ENCODE data around the gene SBNO2. TPM values are rescaled to one million over a fixed set of nuclear protein-coding genes. Genes with fewer than 3 reads are reported as not detected.

Gene SBNO2
- total and polyA plus RNA-seq, 2 donors (not counting 1 experiment from before 2014, with no cell fraction given): 42.8 to 83.3 TPM

DNA sequence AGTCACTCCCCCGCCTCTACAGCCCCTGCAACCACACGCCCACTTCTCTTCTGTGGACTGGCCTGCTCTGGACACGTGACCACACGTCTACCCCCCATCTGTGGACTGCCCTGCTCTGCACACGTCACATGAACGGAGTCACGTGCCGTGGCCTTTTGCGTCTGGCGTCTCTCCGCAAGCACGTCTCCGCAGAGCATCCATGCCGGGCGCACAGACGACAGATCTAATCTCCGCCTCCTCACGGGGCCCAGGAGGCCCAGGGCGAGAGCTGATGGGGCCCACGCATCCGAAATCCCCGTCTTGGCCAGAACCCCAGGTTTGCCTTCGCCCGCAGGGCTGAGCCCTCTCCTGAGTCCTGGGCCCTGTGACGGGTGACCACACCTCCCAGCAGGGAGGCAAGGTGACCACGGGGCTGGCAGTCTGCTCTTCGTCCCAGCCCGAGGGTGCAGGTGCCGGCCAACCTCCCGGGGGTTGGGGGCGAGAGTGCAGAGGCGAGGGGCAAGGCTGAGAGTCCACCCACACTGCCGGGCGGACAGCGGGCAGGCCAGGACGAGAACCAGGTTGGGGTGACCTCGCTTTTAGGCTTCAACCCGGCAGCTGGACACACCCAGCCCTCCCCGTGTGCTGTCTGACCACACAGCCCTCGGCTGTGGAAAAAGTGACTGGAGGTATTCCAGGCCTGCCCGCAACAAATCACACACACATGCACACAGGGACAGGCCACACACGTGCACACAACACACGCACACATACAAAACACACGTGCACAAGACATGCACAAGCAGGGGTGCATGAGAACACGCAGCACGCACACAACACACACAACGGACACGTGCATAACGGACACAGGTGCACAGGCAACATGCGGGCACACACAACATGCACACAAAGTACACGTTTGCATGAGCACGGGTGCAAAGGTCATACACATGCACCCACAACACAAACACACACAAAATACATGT lies 3.9 kb downstream of the SBNO2 start:
- DNase-seq: no peak
- WGBS (ENCODE audit: insufficient coverage): 91% methylated on average over 51 of the region's 52 CpGs
- TF ChIP-seq, protein P1, sequence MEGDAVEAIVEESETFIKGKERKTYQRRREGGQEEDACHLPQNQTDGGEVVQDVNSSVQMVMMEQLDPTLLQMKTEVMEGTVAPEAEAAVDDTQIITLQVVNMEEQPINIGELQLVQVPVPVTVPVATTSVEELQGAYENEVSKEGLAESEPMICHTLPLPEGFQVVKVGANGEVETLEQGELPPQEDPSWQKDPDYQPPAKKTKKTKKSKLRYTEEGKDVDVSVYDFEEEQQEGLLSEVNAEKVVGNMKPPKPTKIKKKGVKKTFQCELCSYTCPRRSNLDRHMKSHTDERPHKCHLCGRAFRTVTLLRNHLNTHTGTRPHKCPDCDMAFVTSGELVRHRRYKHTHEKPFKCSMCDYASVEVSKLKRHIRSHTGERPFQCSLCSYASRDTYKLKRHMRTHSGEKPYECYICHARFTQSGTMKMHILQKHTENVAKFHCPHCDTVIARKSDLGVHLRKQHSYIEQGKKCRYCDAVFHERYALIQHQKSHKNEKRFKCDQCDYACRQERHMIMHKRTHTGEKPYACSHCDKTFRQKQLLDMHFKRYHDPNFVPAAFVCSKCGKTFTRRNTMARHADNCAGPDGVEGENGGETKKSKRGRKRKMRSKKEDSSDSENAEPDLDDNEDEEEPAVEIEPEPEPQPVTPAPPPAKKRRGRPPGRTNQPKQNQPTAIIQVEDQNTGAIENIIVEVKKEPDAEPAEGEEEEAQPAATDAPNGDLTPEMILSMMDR (IDR thresholded peaks at IDR 0.05): no peak
- no peak for TF ChIP-seq EZH2 (IDR thresholded peaks at IDR 0.05; ENCODE audit: borderline replicate concordance, insufficient read depth, low read depth, low read length, poor library complexity, severe bottlenecking)
- Histone ChIP-seq H3K4me3 (ENCODE audit: control extremely low read depth in 1 of 5, extremely low read depth in 1 of 5, insufficient read depth in 1 of 5, low read depth in 2 of 5, low read length in 4 of 5) (no peak overlapping the region), H3K36me3 (replicated peaks in 1 of 2; ENCODE audit: control extremely low read depth in 1 of 2, control insufficient read depth in 1 of 2, extremely low read depth in 1 of 2, insufficient read depth in 2 of 2, low read length in 1 of 2) (peaks cover 0 to 5% of the 10 kb centered on the region in 2 experiments), H3K4me2 (replicated peaks; ENCODE audit: low read depth, low read length, poor library complexity, severe bottlenecking) (no peak overlapping the region), H3K9ac (ENCODE audit: low read length) (no peak overlapping the region), H2AFZ (ENCODE audit: insufficient read depth, low read depth, low read length, poor library complexity, severe bottlenecking) (no peak overlapping the region), H3K9me3 (ENCODE audit: control extremely low read depth in 1 of 3, control insufficient read depth in 2 of 3, insufficient read depth in 1 of 3, low read length in 2 of 3) (peaks cover 0 to 5% (median 0%) of the 10 kb centered on the region in 3 donors), H3K27me3 (replicated peaks in 1 of 4; ENCODE audit: control extremely low read depth in 1 of 4, control insufficient read depth in 3 of 4, insufficient read depth in 4 of 4, low read length in 3 of 4) (no peaks in the 10 kb centered on the region), H3K27ac (ENCODE audit: low read length in 2 of 2) (no peak overlapping the region), H4K20me1 (ENCODE audit: control insufficient read depth, insufficient read depth, low read length, poor library complexity, severe bottlenecking) (peaks cover 61% of the 10 kb centered on the region), H3K4me1 (ENCODE audit: control insufficient read depth in 2 of 2, insufficient read depth in 2 of 2, low read length in 2 of 2) (peaks cover 6 to 13% of the 10 kb centered on the region in 2 donors), H3K79me2 (ENCODE audit: control insufficient read depth, insufficient read depth, low read length) (peaks cover 89% of the 10 kb centered on the region)
- intact Hi-C loops (cut with micrococcal nuclease): no loop called here
- Mint-ChIP-seq H3K4me3 (peak overlapping the region; percentile 20), H3K27ac (peak overlapping the region; percentile 26), H3K27me3 (no peaks in the 10 kb centered on the region), H3K4me1 (peaks cover 31% of the 10 kb centered on the region), H3K9me3 (ENCODE audit: insufficient read depth) (no peaks in the 10 kb centered on the region)
- ATAC-seq (ENCODE audit: low read depth): no peak
- ChIA-PET POLR2A (no interaction called here), CTCF (no interaction called here)

DNA sequence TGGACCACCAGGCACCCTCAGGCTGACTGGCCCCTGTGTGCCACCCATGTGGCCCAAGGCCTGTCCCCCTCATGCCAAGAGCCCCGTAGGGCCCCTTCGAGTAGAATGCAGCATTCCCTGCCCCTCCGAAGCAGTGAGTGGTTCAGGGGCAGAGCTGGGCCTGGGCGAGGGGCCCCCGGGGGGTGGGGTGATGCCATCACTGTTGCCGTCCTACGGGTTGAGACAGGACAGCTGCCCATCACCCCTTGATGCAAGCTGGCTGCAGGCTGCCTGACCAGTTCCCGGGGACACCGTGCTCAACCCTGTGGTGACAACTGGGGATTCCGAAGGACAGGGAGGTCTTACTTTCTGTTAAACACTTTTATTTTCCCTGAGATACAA lies 4.7 kb downstream of the SBNO2 start:
- Histone ChIP-seq H4K20me1 (ENCODE audit: control insufficient read depth, insufficient read depth, low read length, poor library complexity, severe bottlenecking) (peaks cover 65% of the 10 kb centered on the region), H3K27me3 (replicated peaks in 1 of 4; ENCODE audit: control extremely low read depth in 1 of 4, control insufficient read depth in 3 of 4, insufficient read depth in 4 of 4, low read length in 3 of 4) (no peaks in the 10 kb centered on the region), H3K4me2 (replicated peaks; ENCODE audit: low read depth, low read length, poor library complexity, severe bottlenecking) (no peak overlapping the region), H3K9ac (ENCODE audit: low read length) (no peak overlapping the region), H2AFZ (ENCODE audit: insufficient read depth, low read depth, low read length, poor library complexity, severe bottlenecking) (no peak overlapping the region), H3K9me3 (ENCODE audit: control extremely low read depth in 1 of 3, control insufficient read depth in 2 of 3, insufficient read depth in 1 of 3, low read length in 2 of 3) (peaks cover 0 to 3% (median 0%) of the 10 kb centered on the region in 3 donors), H3K36me3 (replicated peaks in 1 of 2; ENCODE audit: control extremely low read depth in 1 of 2, control insufficient read depth in 1 of 2, extremely low read depth in 1 of 2, insufficient read depth in 2 of 2, low read length in 1 of 2) (peaks cover 0 to 5% of the 10 kb centered on the region in 2 experiments), H3K27ac (ENCODE audit: low read length in 2 of 2) (no peak overlapping the region), H3K79me2 (ENCODE audit: control insufficient read depth, insufficient read depth, low read length) (peaks cover 91% of the 10 kb centered on the region), H3K4me1 (ENCODE audit: control insufficient read depth in 2 of 2, insufficient read depth in 2 of 2, low read length in 2 of 2) (peaks cover 6 to 11% of the 10 kb centered on the region in 2 donors), H3K4me3 (ENCODE audit: control extremely low read depth in 1 of 5, extremely low read depth in 1 of 5, insufficient read depth in 1 of 5, low read depth in 2 of 5, low read length in 4 of 5) (no peak overlapping the region)
- DNase-seq: no peak
- no peak overlapping the region for H3K27ac Mint-ChIP-seq
- H3K4me3 Mint-ChIP-seq: no peak overlapping the region
- WGBS (ENCODE audit: insufficient coverage): 97% methylated on average over 10 of the region's 10 CpGs
- no peaks in the 10 kb centered on the region for H3K9me3 Mint-ChIP-seq (ENCODE audit: insufficient read depth)
- intact Hi-C loops (cut with micrococcal nuclease): no loop called here
- H3K27me3 Mint-ChIP-seq: no peaks in the 10 kb centered on the region
- peaks cover 30% of the 10 kb centered on the region for H3K4me1 Mint-ChIP-seq
- ATAC-seq (ENCODE audit: low read depth): no peak
- ChIA-PET POLR2A (no interaction called here), CTCF (no interaction called here)
- TF ChIP-seq, protein P1 (IDR thresholded peaks at IDR 0.05): no peak
- no peak for TF ChIP-seq EZH2 (IDR thresholded peaks at IDR 0.05; ENCODE audit: borderline replicate concordance, insufficient read depth, low read depth, low read length, poor library complexity, severe bottlenecking)
